Fibroblast of villous mesenchyme (primary cell): ENCODE results near the gene MAGOH. TPM values are rescaled to one million over a fixed set of nuclear protein-coding genes. Genes with fewer than 3 reads are reported as not detected.

Experiments
- DNase-seq: peaks from one replicate; pipeline ENCODE4 v3.0.0-alpha.2; 2010; ENCODE audit warnings: low read depth
- H3K4me3 ChIP-seq: 2 replicates; pipeline ENCODE4 v1.5.1; 2011; ENCODE audit warnings: low read depth, mild to moderate bottlenecking, low read length
- CTCF ChIP-seq: IDR thresholded peaks from 2 replicates; pipeline ENCODE4 v1.5.1; 2012; ENCODE audit warnings: low read depth, mild to moderate bottlenecking, low read length; ENCODE audit not compliant: insufficient read depth
- total RNA-seq: library from RNA; depleted of rRNA; stranded (reverse); fragments of >200 nt; gene quantifications from 2 replicates; pipeline ENCODE4 v1.2.3, GENCODE V29; 2012

MAGOH gene
- total RNA-seq, 1 donor: 30.2 TPM

DNA sequence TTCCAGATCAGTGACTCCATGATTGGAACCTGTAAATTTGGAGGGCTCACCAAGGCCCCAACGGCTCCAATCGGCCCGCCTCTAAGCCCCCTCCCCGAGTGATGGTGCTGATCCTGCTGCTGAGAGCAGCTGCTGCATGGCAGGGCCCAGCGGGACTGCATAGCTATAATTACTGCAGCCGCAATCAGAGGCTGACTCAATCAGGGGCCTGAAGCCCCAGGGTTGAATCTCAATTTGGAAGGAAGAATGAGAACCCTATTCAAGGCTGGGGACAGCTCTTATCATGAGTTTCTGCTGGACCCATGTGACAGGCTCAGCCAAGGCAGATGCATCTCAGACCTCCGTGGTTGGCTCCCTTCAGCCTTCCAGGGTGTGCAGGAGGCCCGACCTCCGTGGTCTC, 42.8 kb upstream of the MAGOH start:
- DNase-seq: no peak
- no peak overlapping the region for H3K4me3 ChIP-seq
- TF ChIP-seq CTCF: no peak

DNA sequence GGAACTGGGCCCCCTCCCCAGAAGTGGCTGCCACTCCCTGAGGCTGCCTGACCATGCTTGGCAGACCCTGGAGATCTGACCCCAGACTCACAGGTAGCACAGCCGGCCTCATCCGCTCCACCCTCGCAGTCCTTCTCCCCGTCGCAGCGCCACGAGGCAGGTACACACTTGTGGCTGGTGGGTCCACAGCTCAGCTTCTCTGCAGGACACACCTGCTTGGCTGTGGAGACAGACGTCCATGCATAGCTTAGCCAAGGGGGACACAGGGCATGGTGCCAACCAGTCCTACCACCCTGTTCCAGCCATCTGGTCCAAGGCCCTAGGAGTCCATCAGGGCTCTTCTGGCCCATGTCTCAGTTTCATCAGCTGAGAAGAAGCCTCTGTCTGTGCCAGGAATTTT, 42.2 kb upstream of the MAGOH start:
- TF ChIP-seq CTCF: no peak
- H3K4me3 ChIP-seq: no peak overlapping the region
- no peak for DNase-seq

- no peak for DNase-seq
- no peak for TF ChIP-seq CTCF
- H3K4me3 ChIP-seq: no peak overlapping the region
These were observed 41.2 kb upstream of the MAGOH start for GRCh38 chr1:53279296-53280200.

DNA sequence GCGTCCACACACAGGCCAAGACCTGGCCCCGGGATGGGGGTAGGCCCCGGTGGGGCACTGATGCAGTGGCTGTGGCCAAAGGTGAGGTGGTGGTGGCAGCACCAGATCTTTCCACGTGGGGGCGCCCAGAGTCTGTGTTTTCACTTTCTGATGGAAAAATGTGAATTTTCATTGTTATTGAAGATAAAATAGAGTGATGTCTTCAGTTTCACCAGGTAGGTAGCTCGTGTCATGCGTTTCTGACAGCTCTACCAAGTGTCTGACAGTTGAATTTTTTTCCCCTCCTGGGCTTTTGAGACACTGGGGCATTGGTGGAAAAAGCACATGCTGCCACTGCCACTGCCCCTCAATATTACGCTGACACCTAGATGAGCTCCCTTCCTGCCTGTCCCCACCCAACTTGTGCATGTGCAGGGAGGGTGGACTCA, 40.0 kb upstream of the MAGOH start:
- peak; percentile 80 for TF ChIP-seq CTCF
- H3K4me3 ChIP-seq: no peak overlapping the region
- no peak for DNase-seq

GRCh38 chr1:53277326-53277725, 39.0 kb upstream of the MAGOH start:
- H3K4me3 ChIP-seq: no peak overlapping the region
- TF ChIP-seq CTCF: no peak

GRCh38 chr1:53276902-53277281, 38.6 kb upstream of the MAGOH start:
- no peak overlapping the region for H3K4me3 ChIP-seq
- no peak for DNase-seq
- TF ChIP-seq CTCF: no peak

More at GRCh38 chr1:53277326-53277725, 39.0 kb upstream of the MAGOH start:
- no peak for DNase-seq
